Measurements from ENCODE around the gene TTC33. TPM values are rescaled to one million over a fixed set of nuclear protein-coding genes. Genes with fewer than 3 reads are reported as not detected.

TTC33 gene
- total RNA-seq, 1 experiment from 2014 or later, result 12.6 TPM

GRCh38 chr5:40605295-40605958 lies 150.3 kb downstream of the TTC33 start:
- Histone ChIP-seq H3K27ac (ENCODE audit: low read length) (no peak overlapping the region), H3K4me1 (ENCODE audit: control insufficient read depth, insufficient read depth, low read length) (no peaks in the 10 kb centered on the region), H3K9me3 (ENCODE audit: control insufficient read depth, insufficient read depth, low read depth, low read length) (no peaks in the 10 kb centered on the region), H3K4me3 (ENCODE audit: low read depth in 2 of 2, low read length in 2 of 2) (no peak overlapping the region), H3K27me3 (ENCODE audit: control insufficient read depth, insufficient read depth, low read length) (no peaks in the 10 kb centered on the region), H3K36me3 (ENCODE audit: control insufficient read depth, insufficient read depth, low read length) (no peaks in the 10 kb centered on the region)
- ChIA-PET POLR2A (no interaction called here), CTCF (interaction anchor here (0.6 kb wide), 1 partner anchor 72 kb away, joined by 3 read pairs; no protein-coding TSS in a partner anchor)
- no peak for ATAC-seq
- intact Hi-C loops (cut with micrococcal nuclease; ENCODE audit: unreplicated experiment) (no loop called here), in situ Hi-C loops (cut with HindIII; ENCODE audit: low pct_unique_long_range_greater_than_20kb, low sequenced_read_pairs) (no loop called here)
- no TSS peak for BruUV-seq (replicated peaks)
- no peak for TF ChIP-seq REST (IDR thresholded peaks at IDR 0.05; ENCODE audit: insufficient read depth in 1 of 2, low read depth in 2 of 2, low read length in 1 of 2)
- no peak for TF ChIP-seq SIN3A (IDR thresholded peaks at IDR 0.05; ENCODE audit: borderline replicate concordance, insufficient read depth, low read depth, low read length)
- TF ChIP-seq TCF7L2 (IDR thresholded peaks at IDR 0.05; ENCODE audit: low read depth, low read length), result no peak
- no peak for TF ChIP-seq POLR2AphosphoS5 (IDR thresholded peaks at IDR 0.05; ENCODE audit: low read depth, low read length)
- TF ChIP-seq CTCF (IDR thresholded peaks at IDR 0.05), result no peak
- DNase-seq (ENCODE audit: low read depth, low spot score), result no peak

GRCh38 chr5:40603378-40603777 lies 152.4 kb downstream of the TTC33 start:
- H3K4me3 ChIP-seq (ENCODE audit: low read depth in 2 of 2, low read length in 2 of 2), result no peak overlapping the region
- CTCF ChIA-PET, result no interaction called here
- intact Hi-C loops (cut with micrococcal nuclease; ENCODE audit: unreplicated experiment), result no loop called here
- TF ChIP-seq CTCF (IDR thresholded peaks at IDR 0.05) (no peak), SIN3A (IDR thresholded peaks at IDR 0.05; ENCODE audit: borderline replicate concordance, insufficient read depth, low read depth, low read length) (no peak), POLR2AphosphoS5 (IDR thresholded peaks at IDR 0.05; ENCODE audit: low read depth, low read length) (no peak), TCF7L2 (IDR thresholded peaks at IDR 0.05; ENCODE audit: low read depth, low read length) (no peak)
- no peaks in the 10 kb centered on the region for H3K4me1 ChIP-seq (ENCODE audit: control insufficient read depth, insufficient read depth, low read length)
- in situ Hi-C loops (cut with HindIII; ENCODE audit: low pct_unique_long_range_greater_than_20kb, low sequenced_read_pairs), result no loop called here
- POLR2A ChIA-PET, result no interaction called here
- BruUV-seq (replicated peaks), result no TSS peak
- no peak for DNase-seq (ENCODE audit: low read depth, low spot score)
- H3K27ac ChIP-seq (ENCODE audit: low read length), result no peak overlapping the region
- no peak for ATAC-seq
- H3K36me3 ChIP-seq (ENCODE audit: control insufficient read depth, insufficient read depth, low read length), result no peaks in the 10 kb centered on the region
- H3K9me3 ChIP-seq (ENCODE audit: control insufficient read depth, insufficient read depth, low read depth, low read length), result no peaks in the 10 kb centered on the region
- H3K27me3 ChIP-seq (ENCODE audit: control insufficient read depth, insufficient read depth, low read length), result no peaks in the 10 kb centered on the region
